ENCODE results near the gene CRKL. TPM values are rescaled to one million over a fixed set of nuclear protein-coding genes. Genes with fewer than 3 reads are reported as not detected.
A peak's percentile ranks its signal among the peaks of the same experiment; 100 is the strongest.

Gene CRKL
- polyA plus RNA-seq, 3 donors = 26.0 to 37.5 (median 29.4) TPM

DNA sequence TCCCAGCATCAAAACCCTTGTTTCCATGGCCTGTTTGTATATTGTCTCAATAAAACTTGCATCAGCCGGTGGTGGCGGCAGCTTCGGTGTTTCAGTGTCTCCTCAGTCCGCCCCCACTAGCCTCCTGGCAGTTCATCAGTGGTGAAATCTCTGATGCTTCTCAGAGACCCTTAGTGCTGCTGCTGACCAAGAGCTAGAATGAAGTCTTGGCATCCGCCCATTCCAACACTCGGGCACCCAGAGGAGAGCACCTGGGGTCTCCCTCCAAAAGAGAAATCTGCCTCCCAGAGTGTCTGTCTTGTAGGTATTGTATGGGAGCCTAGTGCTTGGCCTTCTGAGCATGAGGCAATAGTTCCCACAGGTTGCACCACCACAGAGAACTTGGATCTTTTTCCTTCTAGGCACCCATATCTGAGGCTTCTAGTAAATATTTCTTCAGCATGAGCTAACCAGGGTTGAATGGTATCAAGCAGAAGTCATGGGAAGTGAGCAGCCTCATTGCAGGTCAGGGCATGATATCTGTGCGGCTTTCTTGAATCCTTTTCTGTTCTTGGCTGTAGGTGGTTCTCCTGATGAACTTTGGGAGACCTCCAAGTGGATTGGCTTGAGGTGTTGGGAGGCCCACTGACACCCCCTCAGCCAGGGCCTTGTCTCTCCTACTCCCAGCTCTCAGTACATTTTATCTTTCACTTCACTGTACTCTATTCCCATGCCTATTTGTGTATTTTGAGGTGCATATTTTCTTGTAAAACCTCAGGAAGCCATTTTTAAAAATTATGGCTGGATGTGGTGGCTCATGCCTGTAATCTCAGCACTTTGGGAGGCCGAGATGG lies 36.7 kb downstream of the CRKL start:
- Mint-ChIP-seq H3K27me3 (ENCODE audit: low read depth in 3 of 3) (no peaks in the 10 kb centered on the region), H3K9me3 (no peaks in the 10 kb centered on the region), H3K36me3 (peaks cover 47 to 52% of the 10 kb centered on the region in 2 donors), H3K4me1 (peaks cover 31% of the 10 kb centered on the region), H3K27ac (peak overlapping the region in 5 of 7 donors; percentile 23 to 81 (median 58)), H3K4me3 (no peak overlapping the region)
- TF ChIP-seq, protein P1, sequence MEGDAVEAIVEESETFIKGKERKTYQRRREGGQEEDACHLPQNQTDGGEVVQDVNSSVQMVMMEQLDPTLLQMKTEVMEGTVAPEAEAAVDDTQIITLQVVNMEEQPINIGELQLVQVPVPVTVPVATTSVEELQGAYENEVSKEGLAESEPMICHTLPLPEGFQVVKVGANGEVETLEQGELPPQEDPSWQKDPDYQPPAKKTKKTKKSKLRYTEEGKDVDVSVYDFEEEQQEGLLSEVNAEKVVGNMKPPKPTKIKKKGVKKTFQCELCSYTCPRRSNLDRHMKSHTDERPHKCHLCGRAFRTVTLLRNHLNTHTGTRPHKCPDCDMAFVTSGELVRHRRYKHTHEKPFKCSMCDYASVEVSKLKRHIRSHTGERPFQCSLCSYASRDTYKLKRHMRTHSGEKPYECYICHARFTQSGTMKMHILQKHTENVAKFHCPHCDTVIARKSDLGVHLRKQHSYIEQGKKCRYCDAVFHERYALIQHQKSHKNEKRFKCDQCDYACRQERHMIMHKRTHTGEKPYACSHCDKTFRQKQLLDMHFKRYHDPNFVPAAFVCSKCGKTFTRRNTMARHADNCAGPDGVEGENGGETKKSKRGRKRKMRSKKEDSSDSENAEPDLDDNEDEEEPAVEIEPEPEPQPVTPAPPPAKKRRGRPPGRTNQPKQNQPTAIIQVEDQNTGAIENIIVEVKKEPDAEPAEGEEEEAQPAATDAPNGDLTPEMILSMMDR (IDR thresholded peaks at IDR 0.05) = no peak
- Histone ChIP-seq H4K20me1 (ENCODE audit: insufficient read depth, low read length) (peaks cover 62% of the 10 kb centered on the region), H3K79me2 (ENCODE audit: insufficient read depth, low read length) (peaks cover 85% of the 10 kb centered on the region), H3K4me2 (replicated peaks; ENCODE audit: extremely low read depth, low read length, poor library complexity, severe bottlenecking) (no peak overlapping the region), H3K27ac (ENCODE audit: low read depth in 1 of 2, low read length in 2 of 2) (peak overlapping the region in 1 of 2 donors; percentile 33), H3K4me3 (replicated peaks in 1 of 3; ENCODE audit: low read depth in 2 of 3, low read length in 3 of 3) (no peak overlapping the region), H3K27me3 (ENCODE audit: control insufficient read depth in 2 of 2, insufficient read depth in 2 of 2, low read length in 2 of 2) (no peaks in the 10 kb centered on the region), H3K4me1 (ENCODE audit: control insufficient read depth in 1 of 2, insufficient read depth in 2 of 2, low read length in 2 of 2) (peaks cover 18 to 31% of the 10 kb centered on the region in 2 donors), H3K9ac (ENCODE audit: insufficient read depth, low read length, poor library complexity, severe bottlenecking) (no peak overlapping the region), H3K9me3 (replicated peaks in 1 of 2; ENCODE audit: control insufficient read depth in 1 of 2, insufficient read depth in 1 of 2, low read length in 2 of 2) (no peaks in the 10 kb centered on the region), H2AFZ (ENCODE audit: insufficient read depth, low read depth, low read length, poor library complexity, severe bottlenecking) (no peak overlapping the region), H3K36me3 (replicated peaks in 1 of 2; ENCODE audit: control insufficient read depth in 1 of 2, insufficient read depth in 2 of 2, low read length in 2 of 2) (peaks cover 45 to 56% of the 10 kb centered on the region in 2 donors)
- DNase-seq = no peak
- intact Hi-C loops (cut with micrococcal nuclease) = loop anchor here in 1 of 2 donors (10.0 kb wide), 1 partner anchor 69 kb away; no protein-coding TSS in a partner anchor
- WGBS (ENCODE audit: insufficient coverage) = 84% methylated on average over 5 of the region's 8 CpGs

DNA sequence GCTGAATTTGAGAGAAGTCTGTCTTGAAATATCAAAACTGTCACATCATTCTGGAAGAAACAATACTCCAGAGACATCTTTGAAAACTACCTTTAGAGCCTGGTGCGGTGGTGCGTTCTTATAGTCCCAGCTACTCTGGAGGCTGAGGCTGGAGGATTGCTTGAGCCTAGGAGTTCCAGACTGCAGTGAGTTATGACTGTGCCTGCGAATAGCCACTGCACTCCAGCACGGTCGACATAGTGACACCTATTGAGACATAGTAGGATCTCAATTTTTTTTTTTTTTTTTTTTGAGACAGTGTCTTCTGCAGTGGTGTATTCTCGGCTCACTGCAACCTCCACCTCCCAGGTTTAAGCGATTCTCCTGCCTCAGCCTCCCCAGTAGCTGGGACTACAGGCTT lies 38.3 kb downstream of the CRKL start:
- intact Hi-C loops (cut with micrococcal nuclease) = loop anchor here (5.0 to 10.0 kb wide), 2 partner anchors 33 to 71 kb away; no protein-coding TSS in a partner anchor
- H3K9me3 ChIP-seq (replicated peaks in 1 of 2; ENCODE audit: control insufficient read depth in 1 of 2, insufficient read depth in 1 of 2, low read length in 2 of 2) = no peaks in the 10 kb centered on the region
- H3K27me3 ChIP-seq (ENCODE audit: control insufficient read depth in 2 of 2, insufficient read depth in 2 of 2, low read length in 2 of 2) = no peaks in the 10 kb centered on the region
- H3K4me3 ChIP-seq (replicated peaks in 1 of 3; ENCODE audit: low read depth in 2 of 3, low read length in 3 of 3) = no peak overlapping the region
- peaks cover 18 to 32% of the 10 kb centered on the region in 2 donors for H3K4me1 ChIP-seq (ENCODE audit: control insufficient read depth in 1 of 2, insufficient read depth in 2 of 2, low read length in 2 of 2)
- peaks cover 43 to 45% of the 10 kb centered on the region in 2 donors for H3K36me3 Mint-ChIP-seq
- no peak overlapping the region for H3K27ac ChIP-seq (ENCODE audit: low read depth in 1 of 2, low read length in 2 of 2)
- WGBS (ENCODE audit: insufficient coverage) = 100% methylated on average over 1 of the region's 7 CpGs
- H3K27me3 Mint-ChIP-seq (ENCODE audit: low read depth in 3 of 3) = no peaks in the 10 kb centered on the region
- H3K79me2 ChIP-seq (ENCODE audit: insufficient read depth, low read length) = peaks cover 78% of the 10 kb centered on the region
- no peaks in the 10 kb centered on the region for H3K9me3 Mint-ChIP-seq
- no peak for DNase-seq
- H3K4me3 Mint-ChIP-seq = no peak overlapping the region
- no peak overlapping the region for H3K27ac Mint-ChIP-seq
- no peak overlapping the region for H3K9ac ChIP-seq (ENCODE audit: insufficient read depth, low read length, poor library complexity, severe bottlenecking)
- TF ChIP-seq, protein P1 (IDR thresholded peaks at IDR 0.05) = no peak
- H3K4me2 ChIP-seq (replicated peaks; ENCODE audit: extremely low read depth, low read length, poor library complexity, severe bottlenecking) = no peak overlapping the region
- H3K4me1 Mint-ChIP-seq = peaks cover 31% of the 10 kb centered on the region
- H2AFZ ChIP-seq (ENCODE audit: insufficient read depth, low read depth, low read length, poor library complexity, severe bottlenecking) = no peak overlapping the region
- peaks cover 31 to 46% of the 10 kb centered on the region in 2 donors for H3K36me3 ChIP-seq (replicated peaks in 1 of 2; ENCODE audit: control insufficient read depth in 1 of 2, insufficient read depth in 2 of 2, low read length in 2 of 2)
- peaks cover 45% of the 10 kb centered on the region for H4K20me1 ChIP-seq (ENCODE audit: insufficient read depth, low read length)

Measured in CD14-positive monocyte (primary cell).